ENCODE measurements around the gene EPHB1. TPM values are rescaled to one million over a fixed set of nuclear protein-coding genes. Genes with fewer than 3 reads are reported as not detected.
A peak's percentile ranks its signal among the peaks of the same experiment; 100 is the strongest.

Gene EPHB1
- total RNA-seq, 1 experiment from 2014 or later, result 2.8 TPM

GRCh38 chr3:135214400-135214799 is 419.3 kb downstream of the EPHB1 start:
- H2BK12ac ChIP-seq (ENCODE audit: insufficient read length, low read depth, low read length), result no peak overlapping the region
- no CpG with 5 or more reads among the region's 5 CpGs for WGBS (ENCODE audit: extremely low coverage, insufficient read length, low lambda C conversion rate)
- no peak overlapping the region for H3K27ac ChIP-seq (ENCODE audit: insufficient read length, low read depth, low read length)
- Mint-ChIP-seq H3K4me3 (no peak overlapping the region), H3K27ac (0 out of 7 replicates have a peak overlapping the region, but pooled peaks of 1 of the 3 experiments have one; percentile 0), H3K4me1 (peaks cover 53 to 54% of the 10 kb centered on the region in 2 experiments), H3K27me3 (ENCODE audit: low read depth) (peaks cover 2% of the 10 kb centered on the region; the same call in 1 of the 2 replicates), H3K36me3 (ENCODE audit: insufficient read depth in 1 of 3, low read depth in 3 of 3) (peaks cover 0 to 2% (median 0%) of the 10 kb centered on the region in 3 experiments; a peak in 1 of 7 replicates), H3K9me3 (no peaks in the 10 kb centered on the region)
- DNase-seq, result no peak
- no peak overlapping the region for H2BK20ac ChIP-seq (ENCODE audit: low read depth, low read length, poor library complexity, severe bottlenecking)
- no peak overlapping the region for H4K91ac ChIP-seq (ENCODE audit: insufficient read length, low read depth, low read length)
- no peak overlapping the region for H3K56ac ChIP-seq (ENCODE audit: insufficient read length, low read depth, low read length)
- no peak overlapping the region for H2BK5ac ChIP-seq (ENCODE audit: insufficient read length, low read length)
- H2AFZ ChIP-seq (ENCODE audit: low read length), result no peak overlapping the region
- H4K20me1 ChIP-seq (ENCODE audit: control insufficient read depth, insufficient read depth, insufficient read length), result no peaks in the 10 kb centered on the region
- H2AK5ac ChIP-seq (ENCODE audit: insufficient read length, low read length), result no peak overlapping the region
- no peaks in the 10 kb centered on the region for H3K9me3 ChIP-seq (ENCODE audit: control insufficient read depth, low read depth, low read length)
- H2BK15ac ChIP-seq (ENCODE audit: low read depth, low read length), result no peak overlapping the region
- H2BK120ac ChIP-seq (ENCODE audit: low read depth, low read length, poor library complexity, severe bottlenecking), result no peak overlapping the region
- no peak overlapping the region for H3K9ac ChIP-seq (ENCODE audit: extremely low read depth, insufficient read length, low read length)
- no peaks in the 10 kb centered on the region for H3K79me1 ChIP-seq (ENCODE audit: insufficient read depth, low read depth, low read length, poor library complexity, severe bottlenecking)
- no peak overlapping the region for H4K5ac ChIP-seq (ENCODE audit: insufficient read length, low read depth, low read length)
- H3K23ac ChIP-seq (ENCODE audit: insufficient read length, low read depth, low read length), result no peak overlapping the region
- no peak overlapping the region for H3K14ac ChIP-seq (ENCODE audit: insufficient read depth, low read length)
- no peaks in the 10 kb centered on the region for H3K27me3 ChIP-seq (ENCODE audit: insufficient read depth, low read length)
- TF ChIP-seq CTCF (conservative IDR thresholded peaks at IDR 0.05), result no peak
- no peak overlapping the region for H3K4me2 ChIP-seq (ENCODE audit: insufficient read depth, insufficient read length, low read length)
- H3K18ac ChIP-seq (ENCODE audit: insufficient read length, low read depth, low read length), result no peak overlapping the region
- H3K23me2 ChIP-seq (ENCODE audit: insufficient read length, low read depth, low read length, poor library complexity, severe bottlenecking), result no peaks in the 10 kb centered on the region
- H3K4ac ChIP-seq (ENCODE audit: low read depth, low read length), result no peak overlapping the region
- H4K8ac ChIP-seq (replicated peaks; ENCODE audit: insufficient read length, low read depth, low read length), result no peak overlapping the region
- H3T11ph ChIP-seq (ENCODE audit: low read length), result no peak overlapping the region
- H3K79me2 ChIP-seq (ENCODE audit: insufficient read depth, low read length), result no peaks in the 10 kb centered on the region
- H3K4me1 ChIP-seq (ENCODE audit: insufficient read depth, low read length), result peaks cover 16% of the 10 kb centered on the region; the same call in 1 of the 2 replicates

Data from H9 (cell line).